Right lobe of liver (tissue), 6 donors: Measurements from ENCODE around the gene AMMECR1. TPM values are rescaled to one million over a fixed set of nuclear protein-coding genes. Genes with fewer than 3 reads are reported as not detected.

Experiments
- ATAC-seq, 4 donors: fragments of 200-7000 bp; cut with Tn5 transposase; one replicate each; pipeline ENCODE4 v1.9.1; 2020; ENCODE audit warnings: mild to moderate bottlenecking in 4 of 4, moderate library complexity in 4 of 4
- DNase-seq, 3 donors: peaks; one replicate each; pipeline ENCODE4 v3.0.0-alpha.2; 2020
- H3K27ac ChIP-seq, 3 donors: fragments of 200-600 bp; one replicate each; pipeline ENCODE4 v1.8.0; 2022
- H3K27me3 ChIP-seq, 2 donors: fragments of 200-600 bp; one replicate each; pipeline ENCODE4 v1.8.0; 2022
- H3K36me3 ChIP-seq, 4 donors: fragments of 200-600 bp; sonication (generic) in 1 of 4; one replicate each; pipeline versions ENCODE4 v1.5.1 to v1.8.0; 2017 to 2022; ENCODE audit warnings: control low read depth in 1 of 4
- H3K4me1 ChIP-seq, 4 donors: fragments of 200-600 bp; sonication (generic) in 1 of 4; one replicate each; pipeline versions ENCODE4 v1.5.1 to v1.8.0; 2017 to 2022; ENCODE audit warnings: control low read depth in 1 of 4
- H3K4me3 ChIP-seq, 3 donors: fragments of 200-600 bp; one replicate each; pipeline ENCODE4 v1.8.0; 2022
- H3K9me3 ChIP-seq, 4 donors: fragments of 200-600 bp; sonication (generic) in 1 of 4; one replicate each; pipeline versions ENCODE4 v1.5.1 to v1.8.0; 2017 to 2022; ENCODE audit warnings: control low read depth in 1 of 4
- CTCF ChIP-seq, 4 donors: fragments of 200-600 bp in 3 of 4; fragments of 450-650 bp in 1 of 4; IDR thresholded peaks; one replicate each; pipeline versions ENCODE4 v1.5.1 to v1.8.0; 2016 to 2022; ENCODE audit warnings: antibody characterized with exemption in 4 of 4, mild to moderate bottlenecking in 2 of 4
- POLR2A ChIP-seq: fragments of 450-650 bp; IDR thresholded peaks from one replicate; pipeline ENCODE4 v1.6.1; 2017; ENCODE audit warnings: antibody characterized with exemption, mild to moderate bottlenecking
- WGBS: methylation state at CpG from one replicate; pipeline ENCODE4 v1.1.6; 2018; ENCODE audit warnings: low coverage, low lambda C conversion rate; ENCODE audit not compliant: insufficient coverage; ENCODE audit errors: missing lambda C conversion rate; 5-methylcytosine and 5-hydroxymethylcytosine counted together
- intact Hi-C, 2 donors: fragments of 100-400 bp; cut with DNase I; formaldehyde crosslinking; loops; one replicate each; pipeline versions ENCODE4 v1.11.2 to v1.14.1; 2022
- total RNA-seq, 6 experiments: library from RNA; depleted of rRNA in 2 of 6; stranded (reverse); fragments of >200 nt in 2 of 6; fragmentation: NEBNext Ultra II Directional in 3 of 6; extraction: Animal tissue kit (Norgen Biotek cat#: 25700) in 3 of 6; gene quantifications; one replicate each; pipeline versions ENCODE4 v1.1.0 to v1.2.4, GENCODE V29; 2016 to 2023
- donor health status: DM: no; HTN: yes; CAD: no.
- donor health status: DM: no; HTN: no; CAD: no.
- donor health status: DM: no; HTN: no; CAD: no.
- donor health status: DM: no; HTN: yes; CAD: no.
- donor health status: DM: no; HTN: yes; CAD: no.

AMMECR1 gene
- total RNA-seq, 6 experiments from 2014 or later: 3.1 to 3.9 (median 3.4) TPM

DNA sequence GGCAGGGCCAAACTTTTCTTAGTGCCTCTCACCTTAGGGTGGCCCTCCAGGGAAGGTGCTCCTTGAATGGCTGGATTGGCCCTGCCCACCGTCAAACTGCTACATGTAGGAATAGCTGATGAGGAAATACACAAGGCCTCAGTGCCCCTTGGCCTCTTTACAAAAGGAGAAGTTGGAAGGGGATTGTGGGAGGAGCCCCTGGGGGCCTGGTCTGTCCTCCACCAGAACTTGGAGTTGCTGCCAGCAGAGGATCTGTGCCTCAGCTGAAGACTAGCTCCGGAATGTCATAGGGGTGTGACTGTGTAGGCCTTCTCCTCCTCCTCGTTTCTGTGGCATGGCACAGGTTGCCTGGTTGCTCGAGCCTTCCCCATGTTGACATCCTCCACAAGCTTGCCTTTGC is 142.7 kb downstream of the AMMECR1 start:
- H3K4me3 ChIP-seq: no peak overlapping the region
- H3K27ac ChIP-seq: no peak overlapping the region
- WGBS: 79% methylated on average over 4 of the region's 4 CpGs
- intact Hi-C loops: no loop called here
- no peaks in the 10 kb centered on the region for H3K36me3 ChIP-seq
- DNase-seq (no peak), ATAC-seq (peak in 2 of 4 donors; percentile 23 to 52)
- no peaks in the 10 kb centered on the region for H3K27me3 ChIP-seq
- no peaks in the 10 kb centered on the region for H3K9me3 ChIP-seq
- no peak for TF ChIP-seq POLR2A
- TF ChIP-seq CTCF (IDR thresholded peaks at IDR 0.05): no peak
- H3K4me1 ChIP-seq: no peaks in the 10 kb centered on the region

- Histone ChIP-seq H3K9me3 (no peaks in the 10 kb centered on the region), H3K36me3 (no peaks in the 10 kb centered on the region), H3K4me1 (no peaks in the 10 kb centered on the region), H3K4me3 (no peak overlapping the region), H3K27me3 (no peaks in the 10 kb centered on the region), H3K27ac (no peak overlapping the region)
- ATAC-seq: peak in 1 of 4 donors; percentile 31
- TF ChIP-seq CTCF (IDR thresholded peaks at IDR 0.05): no peak
- TF ChIP-seq POLR2A: no peak
- 75% methylated on average over 13 of the region's 19 CpGs for WGBS
- intact Hi-C loops: no loop called here
- no peak for DNase-seq
Measured at GRCh38 chrX:110173192-110174175, 144.4 kb downstream of the AMMECR1 start.

- H3K27me3 ChIP-seq: no peaks in the 10 kb centered on the region
- H3K36me3 ChIP-seq: no peaks in the 10 kb centered on the region
- no CpG with 5 or more reads among the region's 10 CpGs for WGBS
- DNase-seq (no peak), ATAC-seq (no peak)
- H3K9me3 ChIP-seq: no peaks in the 10 kb centered on the region
- no peaks in the 10 kb centered on the region for H3K4me1 ChIP-seq
- H3K4me3 ChIP-seq: no peak overlapping the region
- H3K27ac ChIP-seq: no peak overlapping the region
- TF ChIP-seq CTCF (IDR thresholded peaks at IDR 0.05): no peak
- TF ChIP-seq POLR2A: no peak
- intact Hi-C loops: no loop called here
Measured at GRCh38 chrX:110172215-110172614, 145.7 kb downstream of the AMMECR1 start.

DNA sequence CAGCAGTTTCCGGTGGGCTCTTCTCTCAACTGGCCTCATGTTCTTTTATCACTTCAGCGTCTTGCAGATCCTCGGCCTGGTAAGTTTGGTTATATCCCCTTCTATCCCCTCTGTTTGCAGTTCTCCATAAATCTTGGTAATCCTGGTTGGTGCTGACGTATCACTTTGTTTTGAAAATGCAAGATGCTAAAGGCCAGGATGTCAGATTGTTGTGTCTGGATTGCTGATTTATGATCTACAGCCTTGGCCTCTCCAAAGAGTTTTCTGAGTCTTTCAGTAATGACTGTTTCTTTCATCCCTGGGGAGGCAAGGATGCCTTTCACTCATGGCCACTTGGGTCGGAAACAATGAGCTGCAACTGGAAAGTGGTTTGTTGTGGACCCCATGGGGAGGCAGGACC is 146.4 kb downstream of the AMMECR1 start:
- WGBS: 81% methylated on average over 5 of the region's 5 CpGs
- ATAC-seq: no peak
- Histone ChIP-seq H3K4me1 (no peaks in the 10 kb centered on the region), H3K27me3 (no peaks in the 10 kb centered on the region), H3K27ac (no peak overlapping the region), H3K4me3 (no peak overlapping the region), H3K36me3 (no peaks in the 10 kb centered on the region), H3K9me3 (no peaks in the 10 kb centered on the region)
- intact Hi-C loops: no loop called here
- TF ChIP-seq POLR2A (no peak), CTCF (IDR thresholded peaks at IDR 0.05) (no peak)
- DNase-seq: no peak
